Skin epidermis (tissue), 12 donors: ENCODE measurements around the gene INPP1.

ENCODE experiments used
- H3K27ac ChIP-seq, 21 experiments: fragments of 200-600 bp; sonication (generic) in 11 of 21; one replicate each; pipeline ENCODE4 v1.5.0; 2020; ENCODE audit warnings: mild to moderate bottlenecking in 3 of 21, inconsistent platforms in 2 of 21, moderate library complexity in 2 of 21
- H3K4me3 ChIP-seq, 7 experiments: fragments of 200-600 bp; sonication (generic) in 2 of 7; one replicate each; pipeline ENCODE4 v1.5.0; 2020; ENCODE audit warnings: inconsistent platforms in 2 of 7, mild to moderate bottlenecking in 2 of 7, moderate library complexity in 1 of 7

Gene INPP1

GRCh38 chr2:190404487-190404886 lies 61.1 kb downstream of the INPP1 start:
- Histone ChIP-seq H3K4me3 (no peak overlapping the region), H3K27ac (peak overlapping the region in 9 of 21 experiments; percentile 6 to 73 (median 35))

DNA sequence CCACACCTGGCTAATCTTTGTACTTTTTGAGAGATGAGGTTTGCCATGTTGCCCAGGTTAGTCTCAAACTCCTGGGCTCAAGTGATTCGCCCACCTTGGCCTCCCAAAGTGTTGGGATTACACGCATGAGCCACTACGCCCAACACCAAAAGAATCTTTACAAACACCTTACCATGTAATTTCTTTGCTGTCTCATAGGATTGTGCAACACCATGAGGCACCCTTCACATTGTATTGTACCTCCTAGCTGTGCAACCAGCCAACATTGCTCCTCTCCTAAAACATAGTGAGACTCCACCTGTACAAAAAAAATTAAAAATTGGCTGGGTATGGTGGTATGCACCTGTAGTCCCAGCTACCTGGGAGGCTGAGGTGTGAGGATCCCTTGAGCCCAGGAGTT lies 61.7 kb downstream of the INPP1 start:
- Histone ChIP-seq H3K4me3 (no peak overlapping the region), H3K27ac (peak overlapping the region in 8 of 21 experiments; percentile 6 to 73 (median 46))

DNA sequence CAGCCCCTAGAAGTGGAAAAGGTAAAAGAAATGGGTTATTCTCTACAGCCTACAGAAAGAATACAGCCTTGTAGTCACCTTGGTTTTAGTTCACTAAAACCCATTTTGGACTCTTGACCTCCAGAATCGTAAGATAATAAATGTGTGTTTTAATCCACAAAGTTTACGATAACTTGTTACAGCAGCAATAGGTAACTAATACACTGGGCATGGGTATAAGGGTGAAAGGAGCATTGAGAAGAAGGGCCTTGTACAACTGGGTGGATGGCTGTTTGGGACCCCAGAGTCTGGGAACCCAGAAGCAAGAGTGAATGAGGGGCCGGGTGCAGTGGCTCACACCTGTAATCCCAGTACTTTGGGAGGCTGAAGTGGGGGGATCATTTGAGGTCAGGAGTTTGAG lies 62.6 kb downstream of the INPP1 start:
- Histone ChIP-seq H3K27ac (no peak overlapping the region), H3K4me3 (no peak overlapping the region)

DNA sequence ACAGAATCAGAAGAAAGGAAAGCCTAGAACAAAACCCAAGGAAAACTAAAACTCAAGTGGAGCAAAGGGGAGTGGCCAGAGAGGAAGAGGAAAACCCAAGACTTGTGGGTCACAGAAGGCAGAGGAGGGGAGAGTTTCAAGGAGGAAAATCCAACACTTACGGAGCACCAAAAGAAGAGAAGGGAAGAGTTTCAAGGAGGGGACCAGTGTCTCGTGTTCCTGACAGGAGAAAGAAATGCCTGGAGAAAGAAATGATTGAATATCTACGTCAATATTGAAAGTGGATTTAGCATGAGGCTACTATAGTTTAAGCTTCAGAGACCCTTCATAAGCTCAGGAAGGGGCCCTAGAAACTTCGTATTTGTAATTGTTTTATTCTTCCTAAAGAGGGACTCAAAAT lies 63.4 kb downstream of the INPP1 start:
- H3K4me3 ChIP-seq, result no peak overlapping the region
- H3K27ac ChIP-seq, result peak overlapping the region in 11 of 21 experiments; percentile 82 to 98 (median 91)

DNA sequence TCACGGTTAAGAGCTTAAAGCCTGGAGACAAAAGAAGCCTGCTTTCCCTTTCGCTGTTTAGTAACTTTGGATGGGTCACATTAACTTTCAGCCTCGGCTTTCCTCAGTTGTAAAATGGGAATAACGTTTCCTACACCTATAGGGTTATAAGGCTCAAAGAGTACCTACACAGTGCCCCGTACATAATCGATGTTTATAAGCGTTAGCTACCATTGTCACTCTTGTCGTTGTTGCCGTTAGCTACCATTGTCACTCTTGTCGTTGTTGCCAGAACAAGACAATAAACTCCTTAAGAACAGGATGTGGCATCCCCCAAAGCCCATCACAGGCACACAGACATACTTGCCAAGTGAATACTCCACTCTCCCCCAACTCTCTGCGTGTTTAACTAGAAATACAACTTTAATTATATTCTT lies 63.9 kb downstream of the INPP1 start:
- Histone ChIP-seq H3K4me3 (peak overlapping the region in 6 of 7 experiments; percentile 55 to 85 (median 76)), H3K27ac (peak overlapping the region in 20 of 21 experiments; percentile 82 to 98 (median 94))

- Histone ChIP-seq H3K4me3 (peak within 1 kb of the TSS; percentile 55 to 85 (median 75)), H3K27ac (peak within 1 kb of the TSS; percentile 82 to 98 (median 94))
Observed at GRCh38 chr2:190407662-190408537, 64.5 kb downstream of the INPP1 start, which contains the start of gene MFSD6. TSS of gene MFSD6 (plus strand) at chr2:190408355. CDS start at chr2:190436030, 27,675 bp downstream.

- H3K4me3 ChIP-seq, result peak overlapping the region; percentile 55 to 85 (median 75)
- H3K27ac ChIP-seq, result peak overlapping the region; percentile 82 to 98 (median 94)
Observed at GRCh38 chr2:190408538-190409271, 65.3 kb downstream of the INPP1 start.

DNA sequence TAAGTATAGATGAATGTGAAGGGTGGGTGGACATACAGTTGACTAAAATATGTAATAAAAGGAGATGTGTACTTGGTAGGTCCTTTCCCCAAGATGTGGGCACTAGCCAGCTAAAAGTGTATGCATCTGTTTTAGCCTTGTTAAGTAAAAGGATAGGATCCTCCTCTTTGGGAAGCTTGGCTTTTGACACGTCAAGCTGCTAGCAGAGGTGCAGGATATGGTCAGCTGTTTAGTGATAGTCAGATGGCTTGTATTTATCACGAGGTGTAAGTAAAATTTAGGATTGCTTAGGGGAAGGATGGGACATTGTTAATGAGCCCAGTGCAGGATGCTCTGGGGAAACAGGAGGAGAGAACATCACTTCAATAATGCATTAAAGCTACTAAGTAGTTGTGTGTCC lies 66.2 kb downstream of the INPP1 start:
- Histone ChIP-seq H3K4me3 (peak overlapping the region in 5 of 7 experiments; percentile 55 to 85 (median 81)), H3K27ac (peak overlapping the region in 15 of 21 experiments; percentile 82 to 98 (median 94))

DNA sequence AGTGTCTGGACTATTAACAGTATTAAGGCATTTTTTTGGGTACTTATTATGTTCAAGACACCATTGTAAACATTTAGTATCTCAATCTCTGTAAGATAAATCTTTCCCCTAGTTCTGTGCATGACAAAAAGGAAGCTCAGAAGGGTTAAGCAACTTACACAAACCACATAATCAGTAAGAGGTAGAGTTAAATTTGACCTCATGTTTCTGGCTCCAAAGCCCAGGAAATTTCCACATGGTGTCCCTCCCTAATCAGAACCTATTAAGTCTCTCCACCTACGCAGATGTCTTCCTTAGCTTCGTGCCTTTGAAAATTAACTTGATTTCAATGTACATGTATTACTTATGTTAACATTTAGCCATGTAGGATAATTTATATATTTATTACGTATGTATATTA lies 66.8 kb downstream of the INPP1 start:
- Histone ChIP-seq H3K4me3 (peak overlapping the region in 1 of 7 experiments; percentile 55), H3K27ac (peak overlapping the region in 3 of 21 experiments; percentile 16 to 94 (median 87))

DNA sequence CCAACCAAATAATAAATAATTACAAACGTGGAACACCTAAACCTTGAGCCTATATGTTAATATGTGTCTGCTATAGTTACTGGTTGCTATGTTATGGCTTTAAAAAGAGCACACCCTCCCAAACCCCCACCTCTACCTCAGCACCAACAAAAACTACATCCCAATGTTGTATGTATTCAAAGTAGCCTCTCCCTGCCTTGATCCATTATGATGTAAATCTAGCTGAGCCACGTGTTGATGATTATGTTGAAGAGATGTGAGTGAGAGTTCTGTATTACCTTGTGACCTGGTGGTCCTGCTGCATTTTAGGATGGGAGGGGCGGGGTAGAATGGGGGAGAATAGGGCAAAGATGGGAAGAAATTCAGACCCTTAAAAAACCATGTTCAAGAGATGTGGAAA lies 69.6 kb downstream of the INPP1 start:
- no peak overlapping the region for H3K4me3 ChIP-seq

GRCh38 chr2:190413421-190413820 lies 70.0 kb downstream of the INPP1 start:
- H3K4me3 ChIP-seq, result no peak overlapping the region
- H3K27ac ChIP-seq, result peak overlapping the region in 17 of 21 experiments; percentile 1 to 70 (median 53)

More for the DNA sequence above, 69.6 kb downstream of the INPP1 start:
- H3K27ac ChIP-seq, result peak overlapping the region in 15 of 21 experiments; percentile 1 to 70 (median 36)

DNA sequence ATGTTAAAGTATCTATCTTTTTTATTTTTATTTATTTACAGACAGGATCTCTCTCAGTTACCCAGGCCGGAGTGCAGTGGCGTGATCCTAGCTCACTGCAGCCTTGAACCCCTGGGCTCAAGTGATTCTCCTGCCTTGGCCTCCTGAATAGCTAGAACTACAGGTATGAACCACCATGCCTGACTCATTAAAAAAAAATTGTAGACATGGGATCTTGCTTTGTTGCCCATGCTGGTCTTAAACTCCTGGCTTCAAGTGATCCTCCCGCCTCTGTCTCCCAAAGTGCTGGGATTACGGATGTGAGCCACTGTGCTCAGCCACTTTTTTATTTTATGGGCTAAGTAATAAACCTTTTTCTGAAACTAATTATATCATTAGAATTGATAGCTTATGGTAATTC lies 71.9 kb downstream of the INPP1 start:
- no peak overlapping the region for H3K4me3 ChIP-seq
- H3K27ac ChIP-seq, result peak overlapping the region in 4 of 21 experiments; percentile 18 to 69 (median 52)

- Histone ChIP-seq H3K4me3 (no peak overlapping the region), H3K27ac (peak overlapping the region in 12 of 21 experiments; percentile 4 to 69 (median 41))
Observed at GRCh38 chr2:190415794-190416775, 72.7 kb downstream of the INPP1 start.

DNA sequence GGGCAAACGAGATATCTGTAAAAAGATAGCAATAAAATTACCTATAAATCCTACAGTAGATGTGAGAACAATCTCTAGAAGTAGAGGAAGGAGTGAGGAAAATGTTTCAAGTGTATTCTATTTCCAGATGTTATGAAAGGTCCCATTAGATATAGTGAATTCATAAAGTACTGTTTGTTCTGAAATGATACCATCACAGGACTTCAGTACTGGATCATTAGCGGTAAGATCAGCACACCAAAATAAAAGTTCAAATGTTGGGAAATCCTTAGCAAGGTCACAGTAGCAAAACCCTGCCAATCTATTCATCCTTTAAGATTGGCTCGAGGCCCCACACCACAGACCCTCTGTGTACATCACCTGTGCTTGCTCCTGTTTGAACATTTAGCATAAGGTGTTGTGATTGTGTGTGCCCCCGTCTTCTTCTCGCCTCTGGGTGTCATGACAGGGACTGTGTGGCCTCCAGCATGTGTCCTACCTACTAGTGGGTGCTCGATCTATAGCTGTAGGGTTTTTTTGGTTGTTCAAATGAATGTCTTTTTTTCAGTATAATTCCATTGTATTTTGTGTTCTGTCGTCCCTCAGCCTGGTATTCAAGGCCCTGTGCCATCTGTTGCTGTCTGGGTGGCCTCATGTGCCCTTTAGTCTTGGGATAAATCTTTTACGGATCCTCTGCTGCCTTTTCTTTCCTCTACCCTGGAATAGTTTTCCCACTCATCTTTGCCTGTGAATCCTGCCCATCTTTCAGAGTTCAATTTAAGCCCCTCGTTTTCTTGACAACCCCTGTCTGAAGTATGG lies 73.9 kb downstream of the INPP1 start:
- Histone ChIP-seq H3K27ac (peak overlapping the region in 5 of 21 experiments; percentile 27 to 69 (median 56)), H3K4me3 (no peak overlapping the region)

DNA sequence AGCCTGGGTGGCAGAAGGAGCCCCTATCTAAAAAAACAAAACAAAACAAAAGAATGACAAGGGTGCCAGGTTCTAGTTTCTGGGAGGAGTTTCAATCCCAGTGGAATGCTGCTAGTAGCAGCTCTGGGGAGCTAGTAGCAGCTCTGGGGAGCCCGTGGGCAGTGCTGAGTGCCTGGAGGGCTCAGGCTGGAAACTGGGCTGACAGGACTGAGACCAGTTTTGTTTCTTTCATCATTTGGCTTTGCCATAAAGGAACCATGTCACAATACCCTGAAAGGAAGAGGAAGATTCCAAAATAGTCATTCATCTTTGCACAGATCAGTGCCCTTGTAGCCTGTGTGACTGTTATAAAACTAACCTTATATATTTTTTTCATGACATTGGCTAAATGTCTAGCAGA lies 75.3 kb downstream of the INPP1 start:
- H3K4me3 ChIP-seq, result no peak overlapping the region
- H3K27ac ChIP-seq, result peak overlapping the region in 5 of 21 experiments; percentile 4 to 63 (median 37)

DNA sequence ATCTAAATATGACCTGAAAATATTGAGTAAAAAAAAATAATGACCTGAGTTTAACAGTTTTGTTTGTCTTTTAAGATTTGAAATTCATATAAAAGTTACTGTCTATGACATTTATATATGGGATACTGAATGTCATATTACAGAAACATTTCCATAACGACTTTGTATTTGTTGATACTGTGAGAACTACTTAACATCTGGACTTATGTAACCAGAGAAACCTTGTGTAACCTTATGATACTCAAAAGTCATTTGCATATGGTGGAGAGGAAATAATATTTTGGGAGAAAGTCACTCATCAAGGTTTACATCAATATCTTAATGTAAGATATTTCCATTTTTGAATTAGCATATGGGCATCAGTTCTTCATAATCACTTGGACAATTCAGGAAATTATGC lies 77.4 kb downstream of the INPP1 start:
- Histone ChIP-seq H3K4me3 (no peak overlapping the region), H3K27ac (no peak overlapping the region)
